ENCODE data around the gene KANSL1. TPM values are rescaled to one million over a fixed set of nuclear protein-coding genes. Genes with fewer than 3 reads are reported as not detected.

KANSL1 gene
- total and polyA plus RNA-seq, 2 of the 4 experiments (the other 2 are of a cell fraction) = 19.1 to 49.6 TPM

DNA sequence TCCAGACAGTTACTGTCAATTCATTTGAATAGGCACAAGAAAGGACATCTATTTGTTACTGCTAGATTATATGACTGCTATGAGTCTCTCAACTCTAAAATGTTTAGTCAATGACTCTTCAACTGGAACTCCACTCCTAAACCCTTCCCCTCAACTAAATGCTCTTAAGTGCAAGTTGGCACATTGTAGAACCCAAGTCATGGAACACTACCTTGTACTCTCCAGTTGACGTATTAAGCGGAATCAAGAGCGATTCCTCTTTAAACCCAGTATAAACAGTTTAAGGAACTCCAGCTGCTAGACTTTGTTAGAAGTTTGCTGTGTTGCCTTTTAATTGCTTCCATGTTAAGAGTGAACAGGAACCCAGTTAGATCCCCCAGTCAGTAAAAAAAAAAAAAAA lies 149.6 kb downstream of the KANSL1 start:
- in situ Hi-C loops (cut with MboI; ENCODE audit: low sequenced_read_pairs) = no loop called here
- TF ChIP-seq MXI1 (IDR thresholded peaks at IDR 0.05; ENCODE audit: borderline replicate concordance, low read depth, low read length) = no peak
- no peak for TF ChIP-seq CHD1 (IDR thresholded peaks at IDR 0.05; ENCODE audit: low read depth, low read length)
- TF ChIP-seq, protein P1, sequence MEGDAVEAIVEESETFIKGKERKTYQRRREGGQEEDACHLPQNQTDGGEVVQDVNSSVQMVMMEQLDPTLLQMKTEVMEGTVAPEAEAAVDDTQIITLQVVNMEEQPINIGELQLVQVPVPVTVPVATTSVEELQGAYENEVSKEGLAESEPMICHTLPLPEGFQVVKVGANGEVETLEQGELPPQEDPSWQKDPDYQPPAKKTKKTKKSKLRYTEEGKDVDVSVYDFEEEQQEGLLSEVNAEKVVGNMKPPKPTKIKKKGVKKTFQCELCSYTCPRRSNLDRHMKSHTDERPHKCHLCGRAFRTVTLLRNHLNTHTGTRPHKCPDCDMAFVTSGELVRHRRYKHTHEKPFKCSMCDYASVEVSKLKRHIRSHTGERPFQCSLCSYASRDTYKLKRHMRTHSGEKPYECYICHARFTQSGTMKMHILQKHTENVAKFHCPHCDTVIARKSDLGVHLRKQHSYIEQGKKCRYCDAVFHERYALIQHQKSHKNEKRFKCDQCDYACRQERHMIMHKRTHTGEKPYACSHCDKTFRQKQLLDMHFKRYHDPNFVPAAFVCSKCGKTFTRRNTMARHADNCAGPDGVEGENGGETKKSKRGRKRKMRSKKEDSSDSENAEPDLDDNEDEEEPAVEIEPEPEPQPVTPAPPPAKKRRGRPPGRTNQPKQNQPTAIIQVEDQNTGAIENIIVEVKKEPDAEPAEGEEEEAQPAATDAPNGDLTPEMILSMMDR (conservative IDR thresholded peaks at IDR 0.05; ENCODE audit: low read depth, low read length) = no peak
- TF ChIP-seq, protein P2, sequence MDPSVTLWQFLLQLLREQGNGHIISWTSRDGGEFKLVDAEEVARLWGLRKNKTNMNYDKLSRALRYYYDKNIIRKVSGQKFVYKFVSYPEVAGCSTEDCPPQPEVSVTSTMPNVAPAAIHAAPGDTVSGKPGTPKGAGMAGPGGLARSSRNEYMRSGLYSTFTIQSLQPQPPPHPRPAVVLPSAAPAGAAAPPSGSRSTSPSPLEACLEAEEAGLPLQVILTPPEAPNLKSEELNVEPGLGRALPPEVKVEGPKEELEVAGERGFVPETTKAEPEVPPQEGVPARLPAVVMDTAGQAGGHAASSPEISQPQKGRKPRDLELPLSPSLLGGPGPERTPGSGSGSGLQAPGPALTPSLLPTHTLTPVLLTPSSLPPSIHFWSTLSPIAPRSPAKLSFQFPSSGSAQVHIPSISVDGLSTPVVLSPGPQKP (IDR thresholded peaks at IDR 0.05; ENCODE audit: borderline replicate concordance, low read depth, low read length) = no peak
- TF ChIP-seq FOS (IDR thresholded peaks at IDR 0.05; ENCODE audit: low read depth, low read length) = no peak
- no peak for TF ChIP-seq RCOR1 (IDR thresholded peaks at IDR 0.05; ENCODE audit: insufficient replicate concordance, low read length)
- no peak for TF ChIP-seq RAD21 (IDR thresholded peaks at IDR 0.05; ENCODE audit: low read length)
- no peak for TF ChIP-seq NFE2L2 (IDR thresholded peaks at IDR 0.05; ENCODE audit: low read depth, low read length)
- TF ChIP-seq MAZ (IDR thresholded peaks at IDR 0.05; ENCODE audit: borderline replicate concordance, low read depth, low read length) = no peak
- no peak for TF ChIP-seq SMC3 (IDR thresholded peaks at IDR 0.05; ENCODE audit: low read depth, low read length)
- no peak for TF ChIP-seq RFX5 (IDR thresholded peaks at IDR 0.05; ENCODE audit: low read depth, low read length)
- TF ChIP-seq CEBPB (IDR thresholded peaks at IDR 0.05; ENCODE audit: low read depth, low read length) = no peak
- no peak for TF ChIP-seq BHLHE40 (IDR thresholded peaks at IDR 0.05; ENCODE audit: low read depth, low read length)
- TF ChIP-seq, protein P3, sequence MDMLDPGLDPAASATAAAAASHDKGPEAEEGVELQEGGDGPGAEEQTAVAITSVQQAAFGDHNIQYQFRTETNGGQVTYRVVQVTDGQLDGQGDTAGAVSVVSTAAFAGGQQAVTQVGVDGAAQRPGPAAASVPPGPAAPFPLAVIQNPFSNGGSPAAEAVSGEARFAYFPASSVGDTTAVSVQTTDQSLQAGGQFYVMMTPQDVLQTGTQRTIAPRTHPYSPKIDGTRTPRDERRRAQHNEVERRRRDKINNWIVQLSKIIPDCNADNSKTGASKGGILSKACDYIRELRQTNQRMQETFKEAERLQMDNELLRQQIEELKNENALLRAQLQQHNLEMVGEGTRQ (IDR thresholded peaks at IDR 0.05; ENCODE audit: low read depth, low read length) = no peak
- WGBS, 2 experiments (ENCODE audit: extremely low coverage in 2 of 2, insufficient read length in 1 of 2) = no CpG with 5 or more reads among the region's 3 CpGs

More for the DNA sequence above, 149.6 kb downstream of the KANSL1 start:
- no peak overlapping the region for H3K56ac ChIP-seq (ENCODE audit: extremely low read depth, insufficient read depth, low read length)
- no peak overlapping the region for H4K91ac ChIP-seq (ENCODE audit: insufficient read depth, low read depth, low read length)
- H3K4ac ChIP-seq (ENCODE audit: low read depth, low read length) = no peak overlapping the region
- ChIA-PET CTCF (interaction anchor here (0.6 to 2.0 kb wide), 9 partner anchors 9 to 168 kb away, joined by 3 to 8 read pairs (median 4); partner anchors contain the start of gene KANSL1), POLR2A (ENCODE audit: unreplicated experiment) (interaction anchor here (1.1 kb wide), 1 partner anchor 169 kb away, joined by 3 read pairs; no protein-coding TSS in a partner anchor)
- H2BK20ac ChIP-seq (ENCODE audit: low read depth, low read length) = no peak overlapping the region
- no peaks in the 10 kb centered on the region for H3K9me3 ChIP-seq (ENCODE audit: control insufficient read depth, insufficient read depth, low read length)
- dilution Hi-C loops (cut with HindIII; ENCODE audit: low sequenced_read_pairs, unreplicated experiment) = no loop called here
- no peak overlapping the region for H3K18ac ChIP-seq (ENCODE audit: low read depth, low read length)
- no peak overlapping the region for H3K14ac ChIP-seq (replicated peaks; ENCODE audit: low read depth, low read length)
- no peak overlapping the region for H3K27ac ChIP-seq (ENCODE audit: insufficient read depth, low read length)
- H2BK5ac ChIP-seq (ENCODE audit: low read depth, low read length, poor library complexity, severe bottlenecking) = no peak overlapping the region
- H3K4me2 ChIP-seq (ENCODE audit: low read depth, low read length) = no peak overlapping the region
- H3K9ac ChIP-seq (ENCODE audit: low read depth, low read length) = no peak overlapping the region
- peaks cover 29 to 50% of the 10 kb centered on the region in 2 experiments; a peak in 3 of 4 replicates for H3K79me1 ChIP-seq (ENCODE audit: low read depth in 1 of 2, low read length in 2 of 2)
- no peak for DNase-seq
- no peak overlapping the region for H3K4me3 ChIP-seq (ENCODE audit: insufficient read depth, low read depth, low read length)
- H3K23ac ChIP-seq (ENCODE audit: low read depth, low read length) = no peak overlapping the region
- ATAC-seq (ENCODE audit: low read depth) = no peak
- H3K9me1 ChIP-seq (ENCODE audit: insufficient read depth, low read length) = no peaks in the 10 kb centered on the region
- H2BK120ac ChIP-seq (ENCODE audit: low read depth, low read length) = no peak overlapping the region
- intact Hi-C loops (cut with micrococcal nuclease) = loop anchor here (1.0 to 10.0 kb wide), 3 partner anchors 51 to 169 kb away; no protein-coding TSS in a partner anchor
- H2AK5ac ChIP-seq (ENCODE audit: low read depth, low read length) = no peak overlapping the region
- peaks cover 23% of the 10 kb centered on the region for H4K20me1 ChIP-seq (ENCODE audit: insufficient read depth, low read length)
- no peak overlapping the region for H2AFZ ChIP-seq (replicated peaks; ENCODE audit: low read length, poor library complexity)
- H3K36me3 ChIP-seq (ENCODE audit: control insufficient read depth, insufficient read depth, low read length) = peaks cover 43% of the 10 kb centered on the region
- no peak overlapping the region for H2BK15ac ChIP-seq (ENCODE audit: low read depth, low read length)
- H4K8ac ChIP-seq (ENCODE audit: low read depth in 2 of 2, low read length in 2 of 2) = no peak overlapping the region
- no peaks in the 10 kb centered on the region for H3K4me1 ChIP-seq (ENCODE audit: control insufficient read depth, insufficient read depth, low read length)
- H4K5ac ChIP-seq (ENCODE audit: low read depth, low read length) = no peak overlapping the region
- H3K27me3 ChIP-seq (ENCODE audit: control insufficient read depth, insufficient read depth, low read length) = no peaks in the 10 kb centered on the region
- no TSS peak for BruUV-seq (replicated peaks)
- H2AK9ac ChIP-seq (replicated peaks; ENCODE audit: low read depth, low read length, poor library complexity) = no peak overlapping the region

Data from IMR-90 (cell line).